ENCODE data around the gene GLRX. TPM values are rescaled to one million over a fixed set of nuclear protein-coding genes. Genes with fewer than 3 reads are reported as not detected.

The GLRX gene
- polyA plus RNA-seq, 2 of the 4 experiments (the other 2 are of a cell fraction): 106 to 329 TPM

DNA sequence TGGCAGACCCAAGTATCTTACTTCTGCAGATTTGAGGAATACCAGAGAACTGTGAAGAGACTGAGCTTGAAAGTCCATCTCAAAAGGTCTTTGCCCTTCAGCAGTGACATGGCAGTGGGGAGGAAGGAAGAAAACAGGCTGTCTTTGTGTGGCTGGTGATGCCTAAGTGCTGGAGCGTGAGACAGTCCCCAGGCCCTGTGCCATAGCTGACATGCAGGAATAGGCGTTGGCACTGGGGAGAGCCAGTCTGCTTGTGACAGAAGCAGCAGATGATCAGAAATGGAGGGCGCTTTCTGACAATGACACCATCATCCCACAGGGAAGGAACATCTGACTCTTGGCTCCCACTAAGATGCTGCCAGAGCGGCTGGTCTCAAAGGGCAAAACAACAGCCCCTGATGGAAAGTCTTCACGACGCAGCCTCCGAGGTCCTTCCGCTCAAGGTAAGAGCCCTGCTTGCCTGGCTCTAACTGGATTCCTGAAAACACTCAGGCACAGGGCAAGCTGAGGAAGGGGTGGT is 15.5 kb upstream of the GLRX start:
- 85% methylated on average over 8 of the region's 8 CpGs for WGBS (ENCODE audit: missing lambda C conversion rate)
- DNase-seq (ENCODE audit: low read depth in 1 of 2, low spot score in 1 of 2) (no peak), FAIRE-seq (no peak), ATAC-seq (no peak)
- H3K4me1 ChIP-seq: peaks cover 53% of the 10 kb centered on the region
- no peak overlapping the region for H3K4me2 ChIP-seq
- ChIA-PET POLR2A (interaction anchor here (0.5 kb wide), 1 partner anchor 12 kb away, joined by 4 read pairs; no protein-coding TSS in a partner anchor), CTCF (interaction anchor here (1.1 to 23.4 kb wide), 7 partner anchors 9 to 194 kb away, joined by 3 to 469 read pairs (median 6); no protein-coding TSS in a partner anchor)
- peak overlapping the region; percentile 38 to 41; a peak in 5 of 6 replicates for H3K27ac ChIP-seq
- H3K9me3 ChIP-seq: no peaks in the 10 kb centered on the region
- H3K4me3 ChIP-seq: no peak overlapping the region
- TF ChIP-seq CBX2 (IDR thresholded peaks at IDR 0.05; ENCODE audit: borderline replicate concordance, low read depth) (no peak), HOXA7 (CRISPR knock-in tag; IDR thresholded peaks at IDR 0.05) (no peak), BHLHE40 (IDR thresholded peaks at IDR 0.05; ENCODE audit: low read depth, low read length) (no peak), TP53 (CRISPR knock-in tag; IDR thresholded peaks at IDR 0.05) (no peak), SMC3 (IDR thresholded peaks at IDR 0.05) (no peak), FOSB (CRISPR knock-in tag; IDR thresholded peaks at IDR 0.05) (no peak), RNF2 (IDR thresholded peaks at IDR 0.05; ENCODE audit: borderline replicate concordance, low read depth) (no peak), MAFK (IDR thresholded peaks at IDR 0.05; ENCODE audit: partially characterized antibody) (no peak), NR3C1 (IDR thresholded peaks at IDR 0.05) (no peak), CHD4 (IDR thresholded peaks at IDR 0.05; ENCODE audit: borderline replicate concordance) (no peak)
- TF ChIP-seq, protein P1, sequence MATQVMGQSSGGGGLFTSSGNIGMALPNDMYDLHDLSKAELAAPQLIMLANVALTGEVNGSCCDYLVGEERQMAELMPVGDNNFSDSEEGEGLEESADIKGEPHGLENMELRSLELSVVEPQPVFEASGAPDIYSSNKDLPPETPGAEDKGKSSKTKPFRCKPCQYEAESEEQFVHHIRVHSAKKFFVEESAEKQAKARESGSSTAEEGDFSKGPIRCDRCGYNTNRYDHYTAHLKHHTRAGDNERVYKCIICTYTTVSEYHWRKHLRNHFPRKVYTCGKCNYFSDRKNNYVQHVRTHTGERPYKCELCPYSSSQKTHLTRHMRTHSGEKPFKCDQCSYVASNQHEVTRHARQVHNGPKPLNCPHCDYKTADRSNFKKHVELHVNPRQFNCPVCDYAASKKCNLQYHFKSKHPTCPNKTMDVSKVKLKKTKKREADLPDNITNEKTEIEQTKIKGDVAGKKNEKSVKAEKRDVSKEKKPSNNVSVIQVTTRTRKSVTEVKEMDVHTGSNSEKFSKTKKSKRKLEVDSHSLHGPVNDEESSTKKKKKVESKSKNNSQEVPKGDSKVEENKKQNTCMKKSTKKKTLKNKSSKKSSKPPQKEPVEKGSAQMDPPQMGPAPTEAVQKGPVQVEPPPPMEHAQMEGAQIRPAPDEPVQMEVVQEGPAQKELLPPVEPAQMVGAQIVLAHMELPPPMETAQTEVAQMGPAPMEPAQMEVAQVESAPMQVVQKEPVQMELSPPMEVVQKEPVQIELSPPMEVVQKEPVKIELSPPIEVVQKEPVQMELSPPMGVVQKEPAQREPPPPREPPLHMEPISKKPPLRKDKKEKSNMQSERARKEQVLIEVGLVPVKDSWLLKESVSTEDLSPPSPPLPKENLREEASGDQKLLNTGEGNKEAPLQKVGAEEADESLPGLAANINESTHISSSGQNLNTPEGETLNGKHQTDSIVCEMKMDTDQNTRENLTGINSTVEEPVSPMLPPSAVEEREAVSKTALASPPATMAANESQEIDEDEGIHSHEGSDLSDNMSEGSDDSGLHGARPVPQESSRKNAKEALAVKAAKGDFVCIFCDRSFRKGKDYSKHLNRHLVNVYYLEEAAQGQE (IDR thresholded peaks at IDR 0.05): no peak
- TF ChIP-seq, protein P2, sequence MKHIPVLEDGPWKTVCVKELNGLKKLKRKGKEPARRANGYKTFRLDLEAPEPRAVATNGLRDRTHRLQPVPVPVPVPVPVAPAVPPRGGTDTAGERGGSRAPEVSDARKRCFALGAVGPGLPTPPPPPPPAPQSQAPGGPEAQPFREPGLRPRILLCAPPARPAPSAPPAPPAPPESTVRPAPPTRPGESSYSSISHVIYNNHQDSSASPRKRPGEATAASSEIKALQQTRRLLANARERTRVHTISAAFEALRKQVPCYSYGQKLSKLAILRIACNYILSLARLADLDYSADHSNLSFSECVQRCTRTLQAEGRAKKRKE (CRISPR knock-in tag; IDR thresholded peaks at IDR 0.05; ENCODE audit: low read depth): no peak
- TF ChIP-seq, protein P3, sequence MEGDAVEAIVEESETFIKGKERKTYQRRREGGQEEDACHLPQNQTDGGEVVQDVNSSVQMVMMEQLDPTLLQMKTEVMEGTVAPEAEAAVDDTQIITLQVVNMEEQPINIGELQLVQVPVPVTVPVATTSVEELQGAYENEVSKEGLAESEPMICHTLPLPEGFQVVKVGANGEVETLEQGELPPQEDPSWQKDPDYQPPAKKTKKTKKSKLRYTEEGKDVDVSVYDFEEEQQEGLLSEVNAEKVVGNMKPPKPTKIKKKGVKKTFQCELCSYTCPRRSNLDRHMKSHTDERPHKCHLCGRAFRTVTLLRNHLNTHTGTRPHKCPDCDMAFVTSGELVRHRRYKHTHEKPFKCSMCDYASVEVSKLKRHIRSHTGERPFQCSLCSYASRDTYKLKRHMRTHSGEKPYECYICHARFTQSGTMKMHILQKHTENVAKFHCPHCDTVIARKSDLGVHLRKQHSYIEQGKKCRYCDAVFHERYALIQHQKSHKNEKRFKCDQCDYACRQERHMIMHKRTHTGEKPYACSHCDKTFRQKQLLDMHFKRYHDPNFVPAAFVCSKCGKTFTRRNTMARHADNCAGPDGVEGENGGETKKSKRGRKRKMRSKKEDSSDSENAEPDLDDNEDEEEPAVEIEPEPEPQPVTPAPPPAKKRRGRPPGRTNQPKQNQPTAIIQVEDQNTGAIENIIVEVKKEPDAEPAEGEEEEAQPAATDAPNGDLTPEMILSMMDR (IDR thresholded peaks at IDR 0.05): no peak
- TF ChIP-seq, protein P4, sequence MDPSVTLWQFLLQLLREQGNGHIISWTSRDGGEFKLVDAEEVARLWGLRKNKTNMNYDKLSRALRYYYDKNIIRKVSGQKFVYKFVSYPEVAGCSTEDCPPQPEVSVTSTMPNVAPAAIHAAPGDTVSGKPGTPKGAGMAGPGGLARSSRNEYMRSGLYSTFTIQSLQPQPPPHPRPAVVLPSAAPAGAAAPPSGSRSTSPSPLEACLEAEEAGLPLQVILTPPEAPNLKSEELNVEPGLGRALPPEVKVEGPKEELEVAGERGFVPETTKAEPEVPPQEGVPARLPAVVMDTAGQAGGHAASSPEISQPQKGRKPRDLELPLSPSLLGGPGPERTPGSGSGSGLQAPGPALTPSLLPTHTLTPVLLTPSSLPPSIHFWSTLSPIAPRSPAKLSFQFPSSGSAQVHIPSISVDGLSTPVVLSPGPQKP (IDR thresholded peaks at IDR 0.05; ENCODE audit: low read depth, low read length): no peak

DNA sequence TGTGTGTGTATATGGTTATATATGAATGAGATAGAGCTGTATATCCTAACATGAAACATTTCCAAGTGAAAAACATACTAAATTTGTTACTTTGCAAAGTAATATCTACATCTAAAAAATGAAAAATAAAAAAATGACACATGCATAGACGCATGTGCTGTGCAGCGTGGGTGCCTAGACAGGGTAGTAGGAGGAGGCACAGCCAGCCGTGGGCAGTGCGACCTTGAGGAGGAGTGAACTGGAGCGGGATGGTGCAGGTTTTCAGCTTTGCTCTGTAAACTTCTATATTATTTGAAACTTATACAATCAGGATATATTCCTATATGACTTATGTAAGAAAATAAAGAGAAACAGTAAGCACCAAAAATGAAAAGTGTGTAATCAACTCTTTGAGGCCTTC is 15.0 kb upstream of the GLRX start:
- Histone ChIP-seq H3K27ac (peak overlapping the region; percentile 38 to 41; a peak in 3 of 6 replicates), H3K9me3 (no peaks in the 10 kb centered on the region), H3K4me1 (peaks cover 53% of the 10 kb centered on the region), H3K4me2 (no peak overlapping the region), H3K4me3 (no peak overlapping the region)
- TF ChIP-seq GATA3 (IDR thresholded peaks at IDR 0.05; ENCODE audit: borderline replicate concordance) (no peak), HOXB5 (CRISPR knock-in tag; IDR thresholded peaks at IDR 0.05) (no peak), HOXA7 (CRISPR knock-in tag; IDR thresholded peaks at IDR 0.05) (no peak), MYC (IDR thresholded peaks at IDR 0.05; ENCODE audit: borderline replicate concordance, low read length) (no peak), ZC3H11A (IDR thresholded peaks at IDR 0.05) (no peak), CBX8 (IDR thresholded peaks at IDR 0.05) (no peak), SREBF2 (IDR thresholded peaks at IDR 0.05) (no peak), PHF8 (IDR thresholded peaks at IDR 0.05; ENCODE audit: borderline replicate concordance, low read depth) (no peak), TFCP2L1 (CRISPR knock-in tag; IDR thresholded peaks at IDR 0.05) (no peak), EHF (CRISPR knock-in tag; IDR thresholded peaks at IDR 0.05) (no peak), SMC3 (IDR thresholded peaks at IDR 0.05) (no peak), ZSCAN20 (CRISPR knock-in tag; IDR thresholded peaks at IDR 0.05) (no peak), EHMT2 (IDR thresholded peaks at IDR 0.05; ENCODE audit: low read depth) (no peak), POLR2A (IDR thresholded peaks at IDR 0.05; ENCODE audit: low read length) (no peak), KDM1A (IDR thresholded peaks at IDR 0.05; ENCODE audit: low read depth) (no peak), HDAC2 (IDR thresholded peaks at IDR 0.05) (no peak)
- TF ChIP-seq, protein P3 (IDR thresholded peaks at IDR 0.05): no peak
- DNase-seq (ENCODE audit: low read depth in 1 of 2, low spot score in 1 of 2) (no peak), FAIRE-seq (no peak), ATAC-seq (no peak)
- 89% methylated on average over 5 of the region's 5 CpGs for WGBS (ENCODE audit: missing lambda C conversion rate)
- ChIA-PET POLR2A (interaction anchor here (0.5 kb wide), 1 partner anchor 13 kb away, joined by 4 read pairs; no protein-coding TSS in a partner anchor), CTCF (interaction anchor here (0.7 to 23.4 kb wide), 2 partner anchors 10 to 51 kb away, joined by 3 to 469 read pairs; no protein-coding TSS in a partner anchor)

Data from A549 (cell line).